COLO829 (cell line): ENCODE results near the gene CCL14.
"Not testable (repeated sequence)": the region's sequence is repeated elsewhere in the genome, so short reads cannot be mapped to it uniquely, and the experiment has no call there.

Experiments used
- DNase-seq: peaks from one replicate; pipeline ENCODE4 v3.0.0; 2012; ENCODE audit warnings: low spot score

Gene CCL14

GRCh38 chr17:35942588-35943186 is 43.8 kb downstream of the CCL14 start:
- DNase-seq = no peak

- not testable (repeated sequence) for DNase-seq
These were observed 48.0 kb downstream of the CCL14 start for GRCh38 chr17:35938492-35938891.

- DNase-seq = no peak
These were observed 50.5 kb downstream of the CCL14 start for GRCh38 chr17:35936063-35936462.

GRCh38 chr17:35934760-35935159 is 51.8 kb downstream of the CCL14 start:
- no peak for DNase-seq
